GM19463 (cell line): ENCODE results near the gene CDK18.

Experiments used
- ATAC-seq: cut with Tn5 transposase; IDR thresholded peaks from one replicate; pipeline ENCODE4 v1.9.1; 2021; ENCODE audit warnings: mild to moderate bottlenecking, moderate library complexity; ENCODE audit not compliant: unreplicated experiment

Gene CDK18

DNA sequence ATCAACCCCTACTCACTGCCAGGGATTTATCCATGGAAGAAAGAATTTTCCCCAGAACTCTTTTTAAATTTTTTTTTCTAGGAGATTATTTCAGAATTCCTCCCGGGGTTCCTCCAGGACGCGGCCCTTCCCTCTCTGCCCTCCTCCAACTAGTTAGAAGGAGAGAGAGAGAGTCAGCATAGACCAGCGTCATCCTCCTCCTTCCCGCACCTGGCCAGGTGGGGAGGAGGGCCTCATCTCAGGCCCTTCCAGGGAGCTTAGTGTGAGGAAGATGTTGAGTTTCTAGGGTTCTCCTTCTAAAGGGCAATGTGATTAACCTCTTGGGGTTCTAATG is 63.6 kb downstream of the CDK18 start:
- ATAC-seq, result no peak

DNA sequence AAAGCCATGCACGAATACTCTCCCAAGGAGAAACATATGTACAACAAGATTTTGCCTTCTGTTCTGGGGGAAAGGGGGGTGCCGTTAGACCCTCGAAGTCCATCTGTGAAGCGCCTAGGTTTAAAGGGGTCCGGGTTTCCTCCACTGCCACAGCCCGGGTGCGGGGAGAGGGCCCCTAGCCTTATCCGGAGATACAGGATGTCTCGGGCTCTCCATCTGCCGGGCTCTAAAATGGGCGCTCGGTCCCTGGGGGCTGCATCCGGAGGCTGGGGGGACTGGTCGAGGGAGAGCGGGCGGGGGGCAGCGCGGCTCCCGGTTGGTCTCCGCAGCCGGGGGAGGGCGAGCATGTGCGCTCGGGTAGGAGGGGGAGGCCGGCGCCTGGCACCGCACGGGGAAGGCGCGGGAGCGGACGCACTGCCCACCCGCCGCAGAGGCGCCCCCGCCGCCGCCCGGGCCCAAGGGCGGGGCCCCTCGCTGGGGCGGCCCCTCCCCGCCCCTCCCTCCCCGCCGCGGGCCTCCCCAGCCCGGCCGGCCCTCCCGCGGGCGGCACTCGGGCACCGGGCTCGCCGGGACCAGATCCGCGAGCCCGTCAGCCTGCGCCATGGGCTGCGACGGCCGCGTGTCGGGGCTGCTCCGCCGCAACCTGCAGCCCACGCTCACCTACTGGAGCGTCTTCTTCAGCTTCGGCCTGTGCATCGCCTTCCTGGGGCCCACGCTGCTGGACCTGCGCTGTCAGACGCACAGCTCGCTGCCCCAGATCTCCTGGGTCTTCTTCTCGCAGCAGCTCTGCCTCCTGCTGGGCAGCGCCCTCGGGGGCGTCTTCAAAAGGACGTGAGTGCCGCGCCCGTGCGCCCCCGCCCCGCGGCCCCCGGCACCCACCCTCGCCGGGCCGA is 64.2 kb downstream of the CDK18 start:
- ATAC-seq, result no peak

DNA sequence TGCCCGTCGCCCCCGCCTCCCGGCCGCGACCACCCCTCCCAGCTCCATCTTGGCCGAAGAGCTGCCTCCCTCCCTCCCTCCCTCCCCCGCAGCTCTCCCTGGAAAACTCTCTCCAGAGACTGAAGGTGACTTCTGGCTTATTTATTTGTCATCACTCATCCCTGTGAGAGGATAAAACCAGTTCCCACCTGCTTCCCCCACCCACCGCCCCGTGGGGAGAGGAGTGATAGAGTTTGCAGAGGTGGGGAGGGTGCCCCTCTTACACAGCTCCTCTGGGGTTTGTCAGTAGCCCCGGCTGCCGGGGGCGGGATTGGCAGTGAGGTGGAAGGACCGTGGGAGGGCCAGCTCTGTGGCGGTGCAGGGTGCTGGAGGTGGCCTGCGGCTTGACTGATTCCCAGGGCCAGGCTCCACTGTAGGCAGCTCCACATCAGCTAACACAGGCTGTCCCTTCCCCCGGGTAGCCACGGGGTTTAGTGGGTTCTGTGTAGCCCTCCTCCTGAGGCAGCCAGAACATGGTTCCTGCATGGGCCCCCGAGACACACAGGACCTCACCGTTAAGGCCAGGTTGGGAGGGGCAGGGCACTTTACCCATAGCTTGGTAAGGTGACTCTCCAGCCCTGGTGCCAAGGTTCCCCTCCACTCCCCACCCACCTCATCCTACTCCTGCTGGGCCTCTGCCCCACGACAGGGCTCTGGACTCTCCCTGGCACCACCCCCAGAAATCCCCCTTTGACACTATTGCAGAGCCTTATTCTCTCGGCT is 65.1 kb downstream of the CDK18 start:
- no peak for ATAC-seq

DNA sequence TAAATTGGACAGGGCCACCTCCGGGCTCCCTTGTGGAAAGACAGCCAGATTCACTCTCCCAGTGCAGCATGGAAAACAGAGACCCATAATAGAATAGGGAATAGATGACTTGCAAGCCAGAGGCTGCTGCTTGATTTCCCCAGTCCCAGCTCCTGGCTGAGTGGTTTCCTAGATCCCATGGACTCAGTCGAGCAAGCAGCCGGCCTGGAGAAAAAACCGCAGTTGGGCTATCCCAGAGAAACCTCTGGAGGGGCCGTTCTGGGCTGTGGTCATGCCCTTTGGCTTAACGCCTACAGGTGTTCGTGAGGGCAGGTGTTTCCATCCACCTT is 65.7 kb downstream of the CDK18 start:
- ATAC-seq, result no peak

DNA sequence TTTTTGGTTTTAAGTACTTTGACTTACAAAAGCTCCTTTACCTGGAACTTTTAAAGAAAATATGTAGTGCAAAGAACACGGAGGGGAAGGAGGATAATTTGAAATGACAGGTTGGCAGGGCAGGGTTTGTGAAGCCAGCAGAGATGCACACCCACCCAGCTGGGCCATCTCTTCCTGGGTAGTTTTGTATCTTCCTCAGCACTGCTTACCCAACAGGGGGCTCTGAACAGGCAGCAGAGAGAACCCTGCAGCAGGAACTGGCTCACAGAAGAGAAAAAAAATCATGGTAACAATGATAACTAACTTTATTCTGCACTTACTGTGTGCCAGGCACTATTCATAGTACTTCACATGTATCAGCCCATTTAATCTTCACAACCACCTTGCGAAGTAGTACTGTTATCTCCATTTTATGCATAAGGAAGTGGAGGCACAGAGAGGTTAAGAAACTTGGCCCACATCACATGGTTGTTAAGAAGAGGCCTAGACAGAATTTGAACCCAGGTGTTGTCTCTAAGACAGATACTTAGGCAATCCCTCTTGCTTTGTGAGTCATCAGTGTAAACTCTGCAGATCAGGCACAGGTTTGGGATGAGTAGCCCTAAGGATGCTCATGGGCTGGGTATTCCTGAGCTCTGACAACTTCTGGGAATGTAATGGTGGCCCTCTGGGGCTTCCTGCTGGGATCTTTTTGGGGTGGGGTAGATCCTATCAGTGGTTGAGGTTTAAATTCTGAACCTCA is 66.5 kb downstream of the CDK18 start:
- no peak for ATAC-seq

DNA sequence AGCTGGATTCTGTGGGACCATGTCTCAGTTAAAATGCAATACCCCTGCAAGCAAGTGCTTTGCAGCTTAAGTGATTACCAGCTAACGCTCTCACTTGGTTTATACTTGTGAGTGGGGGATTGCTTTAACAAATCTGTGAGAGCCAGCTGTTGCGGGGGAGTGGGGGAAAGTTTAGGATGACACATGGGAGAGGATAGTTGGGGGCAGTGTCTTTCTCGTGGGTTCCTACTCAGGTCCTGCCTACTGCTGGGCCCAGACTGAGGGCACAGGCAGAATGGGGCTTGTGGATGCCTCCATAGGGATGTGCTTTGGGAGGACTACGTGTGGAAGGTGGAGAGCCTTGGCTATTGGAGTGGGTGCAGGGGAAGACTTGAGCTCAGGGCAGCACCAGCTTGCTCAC is 67.3 kb downstream of the CDK18 start:
- ATAC-seq, result no peak

DNA sequence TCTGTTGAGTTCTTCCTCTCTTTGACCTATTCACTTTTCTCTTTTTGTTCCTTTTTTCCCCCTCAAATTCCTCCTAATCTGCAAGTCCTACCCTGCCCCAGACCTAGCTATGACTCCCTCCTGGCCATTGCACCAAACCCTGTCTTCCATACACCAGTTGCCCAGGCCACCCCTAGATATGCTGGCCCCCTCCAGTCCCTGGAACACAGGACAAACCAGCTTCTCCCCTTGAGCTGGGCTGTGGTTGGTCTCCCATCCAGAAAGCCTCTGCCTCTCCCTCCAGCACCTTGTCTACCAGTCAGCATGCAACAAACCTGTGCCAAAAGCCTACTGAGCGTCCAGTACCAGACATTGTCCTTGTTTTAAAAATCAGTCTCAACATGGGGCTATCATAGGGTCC is 68.0 kb downstream of the CDK18 start:
- ATAC-seq, result no peak

DNA sequence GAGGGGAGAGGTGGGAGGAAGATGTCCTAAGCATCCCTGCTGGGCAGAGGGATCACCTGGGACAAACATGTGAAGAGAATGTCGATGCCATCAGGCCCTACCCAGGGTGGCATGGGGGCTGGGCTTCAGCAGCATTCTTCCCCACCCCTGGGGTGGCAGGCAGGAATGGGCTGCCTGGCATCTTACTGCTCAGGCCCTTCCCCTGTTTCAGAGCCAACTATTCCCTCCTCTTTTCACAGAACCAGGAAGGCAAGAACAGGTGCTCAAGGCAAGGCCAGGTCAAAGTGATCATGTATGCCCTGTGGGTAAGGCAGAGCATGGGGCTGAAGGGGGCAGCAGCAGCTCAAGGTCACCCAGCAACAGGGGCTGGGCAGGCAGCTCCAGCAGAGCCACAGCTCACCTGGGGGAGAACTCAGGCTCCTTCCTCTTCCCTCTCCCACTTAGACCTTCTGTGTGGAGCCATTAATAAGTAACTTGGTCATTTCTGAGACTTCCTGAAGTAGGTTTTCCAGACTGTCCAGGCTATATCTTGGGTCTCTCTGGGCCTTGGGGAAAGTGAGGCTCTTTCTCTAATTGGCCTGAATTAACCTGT is 70.9 kb downstream of the CDK18 start:
- ATAC-seq, result no peak

DNA sequence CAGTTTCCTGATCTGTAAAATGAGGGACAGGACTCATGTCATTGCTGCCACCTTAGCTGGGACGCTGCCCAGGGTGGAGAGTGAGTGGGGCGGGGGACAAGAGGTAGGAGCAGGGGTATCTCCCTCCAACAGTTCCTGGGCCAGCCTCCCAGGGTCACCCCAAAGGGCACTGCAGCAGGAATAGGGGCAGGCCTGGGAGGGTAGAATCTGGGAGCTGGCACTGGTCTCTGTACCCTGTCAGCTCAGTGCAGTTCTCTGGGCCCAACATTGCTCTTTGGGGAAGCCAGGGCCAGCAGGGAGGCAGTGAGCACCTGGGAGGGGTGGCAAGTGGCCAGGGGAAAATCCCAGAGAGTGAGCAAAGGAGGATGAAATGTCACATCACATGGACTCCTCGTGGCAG is 71.5 kb downstream of the CDK18 start:
- ATAC-seq, result no peak

DNA sequence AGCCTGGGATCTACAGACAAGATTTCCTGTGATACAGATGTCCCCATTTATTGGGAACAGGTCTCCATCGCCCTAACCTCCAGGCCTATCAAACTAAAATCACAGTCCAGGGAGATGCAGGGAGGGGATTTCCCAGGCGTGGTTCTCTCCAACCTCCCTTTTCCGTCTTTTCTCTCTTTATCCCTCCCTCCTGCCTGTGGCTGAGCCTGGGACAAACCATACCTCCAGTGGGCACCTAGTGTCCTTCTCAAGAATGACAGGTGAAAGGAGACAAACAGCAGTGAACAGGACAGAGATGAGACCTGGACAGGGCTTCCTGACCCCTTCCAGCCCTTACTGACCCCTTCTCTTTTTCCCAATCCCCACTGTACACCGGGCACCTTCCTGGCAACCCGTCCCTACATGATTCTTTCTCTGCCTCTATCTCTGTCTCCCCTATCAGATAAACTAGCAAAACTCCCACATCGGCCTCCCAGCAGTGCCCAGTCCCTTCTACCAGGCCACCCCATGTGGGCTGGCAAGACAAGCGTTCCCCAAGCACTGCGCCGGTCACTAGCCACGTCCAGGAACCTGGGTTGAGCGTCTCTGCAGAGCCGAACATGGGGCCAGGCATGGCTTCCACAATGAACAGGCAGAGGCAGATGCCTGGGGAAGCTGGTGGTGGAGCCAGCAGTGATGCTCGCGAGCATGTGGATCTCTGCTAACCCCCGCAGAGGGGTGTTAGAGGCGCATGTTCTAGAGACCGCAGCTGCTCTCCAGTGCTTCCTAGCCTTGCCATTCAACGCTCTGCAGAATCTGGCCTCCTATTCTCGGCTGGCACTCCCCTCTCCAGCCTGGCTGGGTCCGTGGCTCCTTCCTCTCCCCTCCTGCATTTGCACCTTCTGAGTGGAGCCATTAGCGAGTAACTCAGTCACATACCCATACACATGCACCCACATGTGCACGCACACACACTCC is 72.6 kb downstream of the CDK18 start:
- no peak for ATAC-seq

DNA sequence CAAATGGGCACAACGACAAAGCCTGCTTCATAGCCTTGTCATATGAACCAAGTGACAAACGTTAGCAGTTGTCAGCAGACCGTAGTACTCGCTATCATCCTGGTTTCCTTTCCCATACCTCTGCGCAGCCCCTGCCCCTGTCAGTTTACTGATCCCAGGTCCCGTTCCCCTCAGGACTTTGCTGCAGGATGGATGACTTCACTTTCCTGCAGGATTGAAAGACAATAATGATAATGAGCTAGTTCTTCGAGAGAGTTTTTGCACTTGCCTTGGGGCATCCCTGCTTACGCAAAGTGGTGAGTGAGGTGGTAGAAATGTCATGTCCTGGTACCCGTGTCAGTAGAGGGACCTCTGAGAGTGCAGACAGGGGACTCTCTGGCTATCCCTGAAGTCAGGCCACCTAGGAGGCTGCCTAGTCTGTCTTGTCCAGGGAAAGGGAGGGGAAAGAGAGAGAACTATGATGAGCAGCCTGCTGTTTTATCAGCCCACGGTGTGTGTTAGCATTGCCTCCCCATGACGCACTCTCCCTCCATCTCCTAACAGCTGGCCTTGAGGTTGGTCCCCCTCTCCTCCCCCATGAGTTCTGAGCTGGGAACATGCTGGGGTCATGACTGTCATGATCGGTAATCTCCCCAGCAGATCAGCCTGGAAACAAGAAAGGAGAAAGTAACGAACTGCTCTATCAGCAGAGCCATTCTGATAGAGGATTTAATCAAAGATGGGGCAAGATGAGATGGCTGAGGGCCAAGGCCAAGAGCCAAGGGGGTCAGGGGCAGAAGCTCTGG is 73.6 kb downstream of the CDK18 start:
- no peak for ATAC-seq

DNA sequence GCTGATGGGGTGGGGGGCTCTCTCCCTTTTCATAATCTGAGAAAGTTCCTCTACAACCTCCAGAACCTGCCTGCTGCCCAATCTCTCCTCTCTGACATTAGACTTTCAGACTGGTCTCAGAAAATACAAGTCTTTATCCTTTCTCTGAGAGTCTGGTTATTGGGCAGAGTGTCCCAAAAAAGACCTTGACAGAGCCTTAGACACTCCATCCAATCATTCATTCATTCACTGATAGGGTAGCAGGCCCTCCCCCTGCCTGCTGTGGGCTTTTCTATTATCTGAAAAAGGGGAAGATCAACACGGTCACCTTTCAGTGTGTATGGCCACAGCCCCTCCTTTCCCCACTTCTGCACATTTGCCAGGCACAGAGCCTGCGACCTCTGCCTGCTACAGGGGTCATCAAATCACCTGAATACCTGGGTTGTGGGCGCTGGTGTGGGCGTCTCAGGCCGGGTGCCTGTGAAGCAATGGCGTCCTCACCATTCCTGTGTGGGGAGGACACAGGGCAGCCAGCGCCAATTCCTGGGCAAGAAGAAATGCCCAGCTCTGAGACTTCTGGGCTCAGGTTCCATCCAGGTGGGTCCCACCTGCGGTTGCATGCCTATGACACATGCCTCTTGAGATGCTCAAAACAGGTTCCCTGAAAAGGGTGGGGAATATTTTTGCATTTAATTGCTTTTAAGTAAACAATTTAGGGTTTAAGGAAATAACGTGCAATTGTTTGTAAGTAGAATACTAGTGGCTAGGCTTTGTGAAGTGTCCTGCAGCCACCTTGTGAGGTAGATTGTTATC is 74.5 kb downstream of the CDK18 start:
- no peak for ATAC-seq

DNA sequence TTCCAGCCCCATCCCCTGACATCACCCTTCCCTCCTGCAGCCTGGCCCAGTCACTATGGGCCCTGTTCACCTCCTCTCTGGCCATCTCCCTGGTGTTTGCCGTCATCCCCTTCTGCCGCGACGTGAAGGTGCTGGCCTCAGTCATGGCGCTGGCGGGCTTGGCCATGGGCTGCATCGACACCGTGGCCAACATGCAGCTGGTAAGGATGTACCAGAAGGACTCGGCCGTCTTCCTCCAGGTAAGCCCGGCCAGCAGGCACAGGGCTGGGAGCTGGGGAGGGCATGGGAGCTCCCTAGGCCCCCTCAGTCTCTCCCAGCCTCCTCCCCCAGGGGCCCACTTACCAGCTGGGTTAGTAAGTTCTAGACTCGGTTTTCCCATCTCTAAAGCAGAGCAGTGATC is 75.2 kb downstream of the CDK18 start:
- ATAC-seq, result no peak

DNA sequence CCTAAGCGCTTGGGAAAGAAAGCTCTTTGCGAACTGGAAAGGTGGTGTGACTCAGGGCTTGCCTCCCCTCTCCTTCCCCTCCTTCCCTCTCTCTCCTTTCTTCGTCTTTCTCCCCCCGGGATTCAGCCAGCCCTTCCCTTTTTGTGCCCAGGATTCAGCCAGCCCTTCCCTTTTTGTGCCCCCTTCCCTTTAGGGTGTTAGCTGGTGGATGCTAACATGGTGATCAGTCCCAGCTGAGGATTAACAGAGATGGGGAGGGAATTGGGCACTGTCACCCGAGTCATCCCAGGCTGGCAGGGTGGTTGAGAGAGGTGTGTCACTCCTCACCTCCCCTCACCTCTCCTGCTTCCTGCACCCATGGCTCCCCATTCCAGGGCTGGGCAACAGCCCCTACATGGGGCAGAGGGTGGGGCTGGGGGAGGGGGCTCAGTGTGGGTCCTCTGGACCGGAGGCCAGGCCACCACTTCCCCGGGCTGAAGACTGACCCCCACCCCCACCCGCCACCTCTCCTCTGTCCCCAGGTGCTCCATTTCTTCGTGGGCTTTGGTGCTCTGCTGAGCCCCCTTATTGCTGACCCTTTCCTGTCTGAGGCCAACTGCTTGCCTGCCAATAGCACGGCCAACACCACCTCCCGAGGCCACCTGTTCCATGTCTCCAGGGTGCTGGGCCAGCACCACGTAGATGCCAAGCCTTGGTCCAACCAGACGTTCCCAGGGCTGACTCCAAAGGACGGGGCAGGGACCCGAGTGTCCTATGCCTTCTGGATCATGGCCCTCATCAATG is 75.9 kb downstream of the CDK18 start:
- no peak for ATAC-seq

DNA sequence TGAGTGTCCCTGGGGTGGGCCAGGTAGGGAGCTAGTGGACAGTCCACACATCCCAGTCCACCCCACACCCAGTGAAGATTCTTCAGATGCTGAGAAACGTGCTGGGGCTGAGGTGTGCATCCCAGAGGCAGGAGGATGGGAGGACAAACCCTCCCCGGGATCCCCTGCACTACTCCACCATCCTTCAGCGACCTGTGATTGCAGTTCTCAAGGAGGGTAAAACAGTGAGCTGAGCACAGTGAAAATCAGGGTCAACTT is 76.4 kb downstream of the CDK18 start:
- ATAC-seq, result no peak

DNA sequence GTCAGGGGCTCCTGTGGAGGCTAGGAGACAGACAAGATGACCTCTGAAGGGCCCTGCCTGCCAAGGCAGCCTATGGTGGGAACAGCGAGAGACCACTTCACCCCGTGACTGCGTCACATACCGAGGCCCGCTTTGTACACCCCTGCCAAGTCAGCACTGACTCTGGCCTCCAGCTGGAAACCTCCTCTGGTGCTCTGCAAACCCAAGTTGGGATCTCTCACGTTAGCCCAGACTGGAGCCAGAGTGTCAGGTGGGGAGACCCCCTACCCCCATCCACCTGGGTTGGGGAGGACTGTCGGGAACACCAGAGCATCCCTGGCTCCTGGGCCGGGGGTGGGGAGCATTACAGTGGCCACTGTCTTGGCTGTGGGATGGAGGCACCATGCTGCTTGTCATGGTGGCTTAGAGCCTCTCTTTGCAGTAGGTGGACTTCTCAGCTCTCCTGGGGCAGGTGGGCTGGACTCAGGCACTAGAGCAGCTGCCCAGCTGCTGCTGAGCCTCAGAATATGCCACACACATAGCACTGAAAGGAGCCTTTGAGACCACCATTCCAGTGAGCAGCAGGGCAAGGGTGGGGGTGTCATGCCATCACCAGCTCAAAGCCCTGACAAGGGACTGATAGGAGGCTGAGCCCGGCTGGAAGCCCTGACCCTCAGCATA is 77.0 kb downstream of the CDK18 start:
- no peak for ATAC-seq

DNA sequence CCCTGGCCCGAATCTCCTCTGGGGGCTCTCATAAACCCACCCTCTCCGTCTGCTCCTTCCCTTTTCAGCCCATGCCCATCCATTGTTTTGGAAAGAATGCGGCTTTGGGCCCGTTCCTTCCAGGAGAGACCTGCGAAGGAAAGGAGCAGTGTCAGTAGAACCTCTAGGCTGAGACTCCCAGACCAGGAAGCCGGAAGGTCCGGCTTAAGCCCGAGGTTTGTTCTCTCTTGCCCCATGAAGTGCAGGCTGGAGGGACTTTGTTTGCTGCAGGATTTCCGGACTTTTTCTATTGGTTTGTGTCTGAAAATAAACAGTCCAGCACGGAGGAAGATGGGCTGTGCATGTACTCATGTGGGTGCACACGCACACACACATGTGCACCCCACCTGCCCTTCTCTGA is 77.6 kb downstream of the CDK18 start:
- no peak for ATAC-seq
